ENCODE results near the gene NPTXR.

NPTXR gene

GRCh38 chr22:38850941-38851849, 7.4 kb upstream of the NPTXR start:
- TF ChIP-seq CTCF (IDR thresholded peaks at IDR 0.05; ENCODE audit: insufficient read depth, missing control alignments) = no peak
- no peak for DNase-seq (ENCODE audit: insufficient read length, low spot score)
- FAIRE-seq = no peak

GRCh38 chr22:38850399-38850798, 6.6 kb upstream of the NPTXR start:
- DNase-seq (ENCODE audit: insufficient read length, low spot score) = no peak
- TF ChIP-seq CTCF (IDR thresholded peaks at IDR 0.05; ENCODE audit: insufficient read depth, missing control alignments) = no peak
- FAIRE-seq = no peak

- TF ChIP-seq CTCF (IDR thresholded peaks at IDR 0.05; ENCODE audit: insufficient read depth, missing control alignments) = no peak
- FAIRE-seq (no peak), DNase-seq (ENCODE audit: insufficient read length, low spot score) (no peak)
Observed at GRCh38 chr22:38849811-38850210, 6.0 kb upstream of the NPTXR start.

- TF ChIP-seq CTCF (IDR thresholded peaks at IDR 0.05; ENCODE audit: insufficient read depth, missing control alignments) = no peak
- no peak for FAIRE-seq
Observed at GRCh38 chr22:38846412-38846811, 2.6 kb upstream of the NPTXR start.

GRCh38 chr22:38845004-38845740, 1.3 kb upstream of the NPTXR start:
- no peak for TF ChIP-seq CTCF (IDR thresholded peaks at IDR 0.05; ENCODE audit: insufficient read depth, missing control alignments)
- no peak for DNase-seq (ENCODE audit: insufficient read length, low spot score)
- no peak for FAIRE-seq

More at GRCh38 chr22:38846412-38846811, 2.6 kb upstream of the NPTXR start:
- no peak for DNase-seq (ENCODE audit: insufficient read length, low spot score)

- DNase-seq (ENCODE audit: insufficient read length, low spot score) = no peak
- TF ChIP-seq CTCF (IDR thresholded peaks at IDR 0.05; ENCODE audit: insufficient read depth, missing control alignments) = no peak
- no peak for FAIRE-seq
Observed at GRCh38 chr22:38844315-38845003, 631 bp upstream of the NPTXR start.
